Fibroblast of mammary gland (primary cell): ENCODE results near the gene PCDHB10.
A peak's percentile ranks its signal among the peaks of the same experiment; 100 is the strongest.
"Not testable (repeated sequence)": the region's sequence is repeated elsewhere in the genome, so short reads cannot be mapped to it uniquely, and the experiment has no call there.

ENCODE experiments used
- DNase-seq: peaks from one replicate; pipeline ENCODE4 v3.0.0-alpha.2; 2010; ENCODE audit warnings: low read depth
- H3K4me3 ChIP-seq: 2 replicates; pipeline ENCODE4 v1.5.1; 2011; ENCODE audit warnings: low read depth, mild to moderate bottlenecking, low read length, moderate library complexity; ENCODE audit not compliant: control insufficient read depth
- TF ChIP-seq, protein P1 (sequence below): conservative IDR thresholded peaks from 2 replicates; pipeline ENCODE4 v1.5.1; 2011; ENCODE audit warnings: low read depth, low read length, inconsistent platforms; ENCODE audit not compliant: control insufficient read depth, insufficient read depth

Gene PCDHB10

DNA sequence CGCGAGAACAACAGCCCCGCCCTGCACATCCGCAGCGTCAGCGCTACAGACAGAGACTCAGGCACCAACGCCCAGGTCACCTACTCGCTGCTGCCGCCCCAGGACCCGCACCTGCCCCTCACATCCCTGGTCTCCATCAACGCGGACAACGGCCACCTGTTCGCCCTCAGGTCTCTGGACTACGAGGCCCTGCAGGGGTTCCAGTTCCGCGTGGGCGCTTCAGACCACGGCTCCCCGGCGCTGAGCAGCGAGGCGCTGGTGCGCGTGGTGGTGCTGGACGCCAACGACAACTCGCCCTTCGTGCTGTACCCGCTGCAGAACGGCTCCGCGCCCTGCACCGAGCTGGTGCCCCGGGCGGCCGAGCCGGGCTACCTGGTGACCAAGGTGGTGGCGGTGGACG lies 23.4 kb downstream of the PCDHB10 start:
- not testable (repeated sequence) for H3K4me3 ChIP-seq, DNase-seq

DNA sequence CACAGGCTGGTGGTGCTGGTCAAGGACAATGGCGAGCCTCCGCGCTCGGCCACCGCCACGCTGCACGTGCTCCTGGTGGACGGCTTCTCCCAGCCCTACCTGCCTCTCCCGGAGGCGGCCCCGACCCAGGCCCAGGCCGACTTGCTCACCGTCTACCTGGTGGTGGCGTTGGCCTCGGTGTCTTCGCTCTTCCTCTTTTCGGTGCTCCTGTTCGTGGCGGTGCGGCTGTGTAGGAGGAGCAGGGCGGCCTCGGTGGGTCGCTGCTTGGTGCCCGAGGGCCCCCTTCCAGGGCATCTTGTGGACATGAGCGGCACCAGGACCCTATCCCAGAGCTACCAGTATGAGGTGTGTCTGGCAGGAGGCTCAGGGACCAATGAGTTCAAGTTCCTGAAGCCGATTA lies 23.9 kb downstream of the PCDHB10 start:
- not testable (repeated sequence) for H3K4me3 ChIP-seq, DNase-seq

DNA sequence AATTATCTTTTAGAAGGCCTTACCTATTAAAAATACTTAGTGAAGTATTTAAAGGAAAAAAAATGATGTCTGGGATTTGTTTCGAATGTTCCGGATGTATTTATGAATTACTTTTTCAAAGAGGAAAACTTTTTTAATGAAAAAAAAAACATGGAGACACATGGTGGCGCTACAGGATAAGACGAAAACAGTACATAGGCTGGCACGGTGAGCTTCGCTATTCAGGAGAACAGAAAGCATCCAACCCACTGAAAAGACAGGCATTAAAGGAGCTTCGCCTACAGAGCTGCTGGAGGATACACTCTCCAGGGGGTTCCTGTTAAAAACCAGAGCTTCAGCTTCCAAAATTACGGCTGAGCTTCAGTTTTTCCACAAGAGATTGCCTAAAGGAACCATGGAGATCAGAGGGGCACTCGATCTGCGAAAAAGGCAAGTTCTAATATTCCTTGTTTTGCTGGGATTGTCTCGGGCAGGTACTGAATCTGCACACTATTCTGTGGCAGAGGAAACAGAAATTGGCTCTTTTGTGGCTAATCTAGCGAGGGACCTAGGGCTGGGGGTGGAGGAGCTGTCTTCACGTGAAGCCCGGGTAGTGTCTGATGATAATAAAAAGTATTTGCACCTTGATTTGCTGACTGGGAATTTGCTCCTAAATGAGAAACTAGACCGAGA lies 31.1 kb downstream of the PCDHB10 start, which contains the start of gene PCDHB14:
Gene PCDHB14 (plus strand): TSS at position 232 of the 672 bp plus-strand sequence. CDS start 163 bp downstream, at position 395.
- peak; percentile 22 for DNase-seq
- no peak within 1 kb of the TSS for H3K4me3 ChIP-seq
- TF ChIP-seq, protein P1, sequence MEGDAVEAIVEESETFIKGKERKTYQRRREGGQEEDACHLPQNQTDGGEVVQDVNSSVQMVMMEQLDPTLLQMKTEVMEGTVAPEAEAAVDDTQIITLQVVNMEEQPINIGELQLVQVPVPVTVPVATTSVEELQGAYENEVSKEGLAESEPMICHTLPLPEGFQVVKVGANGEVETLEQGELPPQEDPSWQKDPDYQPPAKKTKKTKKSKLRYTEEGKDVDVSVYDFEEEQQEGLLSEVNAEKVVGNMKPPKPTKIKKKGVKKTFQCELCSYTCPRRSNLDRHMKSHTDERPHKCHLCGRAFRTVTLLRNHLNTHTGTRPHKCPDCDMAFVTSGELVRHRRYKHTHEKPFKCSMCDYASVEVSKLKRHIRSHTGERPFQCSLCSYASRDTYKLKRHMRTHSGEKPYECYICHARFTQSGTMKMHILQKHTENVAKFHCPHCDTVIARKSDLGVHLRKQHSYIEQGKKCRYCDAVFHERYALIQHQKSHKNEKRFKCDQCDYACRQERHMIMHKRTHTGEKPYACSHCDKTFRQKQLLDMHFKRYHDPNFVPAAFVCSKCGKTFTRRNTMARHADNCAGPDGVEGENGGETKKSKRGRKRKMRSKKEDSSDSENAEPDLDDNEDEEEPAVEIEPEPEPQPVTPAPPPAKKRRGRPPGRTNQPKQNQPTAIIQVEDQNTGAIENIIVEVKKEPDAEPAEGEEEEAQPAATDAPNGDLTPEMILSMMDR, result no peak

DNA sequence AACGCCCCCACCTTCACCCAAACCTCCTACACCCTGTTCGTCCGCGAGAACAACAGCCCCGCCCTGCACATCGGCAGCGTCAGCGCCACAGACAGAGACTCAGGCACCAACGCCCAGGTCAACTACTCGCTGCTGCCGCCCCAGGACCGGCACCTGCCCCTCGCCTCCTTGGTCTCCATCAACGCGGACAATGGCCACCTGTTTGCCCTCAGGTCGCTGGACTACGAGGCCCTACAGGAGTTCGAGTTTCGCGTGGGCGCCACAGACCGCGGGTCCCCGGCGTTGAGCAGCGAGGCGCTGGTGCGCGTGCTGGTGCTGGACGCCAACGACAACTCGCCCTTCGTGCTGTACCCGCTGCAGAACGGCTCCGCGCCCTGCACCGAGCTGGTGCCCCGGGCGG lies 32.7 kb downstream of the PCDHB10 start:
- DNase-seq, H3K4me3 ChIP-seq: not testable (repeated sequence)

DNA sequence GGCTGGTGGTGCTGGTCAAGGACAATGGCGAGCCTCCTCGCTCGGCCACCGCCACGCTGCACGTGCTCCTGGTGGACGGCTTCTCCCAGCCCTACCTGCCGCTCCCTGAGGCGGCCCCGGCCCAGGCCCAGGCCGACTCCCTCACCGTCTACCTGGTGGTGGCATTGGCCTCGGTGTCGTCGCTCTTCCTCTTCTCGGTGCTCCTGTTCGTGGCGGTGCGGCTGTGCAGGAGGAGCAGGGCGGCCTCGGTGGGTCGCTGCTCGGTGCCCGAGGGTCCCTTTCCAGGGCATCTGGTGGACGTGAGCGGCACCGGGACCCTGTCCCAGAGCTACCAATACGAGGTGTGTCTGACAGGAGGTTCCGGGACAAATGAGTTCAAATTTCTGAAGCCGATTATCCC lies 33.3 kb downstream of the PCDHB10 start:
- not testable (repeated sequence) for DNase-seq, H3K4me3 ChIP-seq

DNA sequence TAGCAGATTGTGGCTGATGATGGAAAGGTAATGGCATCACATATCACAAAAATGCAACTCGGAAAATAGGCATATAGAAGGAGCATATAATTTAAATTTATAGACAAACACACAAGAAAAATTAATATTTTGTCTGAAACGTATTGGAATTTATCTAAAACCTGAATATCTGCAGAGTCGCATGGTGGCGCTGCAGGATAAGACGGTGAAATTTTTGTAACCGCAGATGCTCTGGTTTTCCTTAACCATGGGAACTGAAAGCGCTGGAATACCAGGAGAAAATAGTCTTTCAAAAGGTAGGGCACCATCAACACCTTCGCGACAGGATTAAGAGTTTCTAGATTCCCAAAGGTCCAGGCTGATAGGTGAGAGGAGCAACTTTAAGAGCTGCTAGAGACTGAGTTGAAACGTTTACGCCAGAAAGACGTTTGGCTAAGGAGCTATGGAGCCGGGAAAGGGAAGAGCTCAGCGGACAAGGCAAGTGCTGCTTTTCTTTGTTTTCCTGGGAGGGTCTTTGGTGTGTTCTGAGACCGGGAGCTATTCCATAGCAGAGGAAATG lies 42.0 kb downstream of the PCDHB10 start:
- H3K4me3 ChIP-seq, result no peak overlapping the region
- TF ChIP-seq, protein P1, result peak; percentile 6
- peak; percentile 7 for DNase-seq

DNA sequence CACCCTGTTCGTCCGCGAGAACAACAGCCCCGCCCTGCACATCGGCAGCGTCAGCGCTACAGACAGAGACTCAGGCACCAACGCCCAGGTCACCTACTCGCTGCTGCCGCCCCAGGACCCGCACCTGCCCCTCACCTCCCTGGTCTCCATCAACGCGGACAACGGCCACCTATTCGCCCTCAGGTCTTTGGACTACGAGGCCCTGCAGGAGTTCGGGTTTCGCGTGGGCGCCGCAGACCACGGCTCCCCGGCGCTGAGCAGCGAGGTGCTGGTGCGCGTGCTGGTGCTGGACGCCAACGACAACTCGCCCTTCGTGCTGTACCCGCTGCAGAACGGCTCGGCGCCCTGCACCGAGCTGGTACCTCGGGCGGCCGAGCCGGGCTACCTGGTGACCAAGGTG lies 43.8 kb downstream of the PCDHB10 start:
- DNase-seq, result not testable (repeated sequence)

DNA sequence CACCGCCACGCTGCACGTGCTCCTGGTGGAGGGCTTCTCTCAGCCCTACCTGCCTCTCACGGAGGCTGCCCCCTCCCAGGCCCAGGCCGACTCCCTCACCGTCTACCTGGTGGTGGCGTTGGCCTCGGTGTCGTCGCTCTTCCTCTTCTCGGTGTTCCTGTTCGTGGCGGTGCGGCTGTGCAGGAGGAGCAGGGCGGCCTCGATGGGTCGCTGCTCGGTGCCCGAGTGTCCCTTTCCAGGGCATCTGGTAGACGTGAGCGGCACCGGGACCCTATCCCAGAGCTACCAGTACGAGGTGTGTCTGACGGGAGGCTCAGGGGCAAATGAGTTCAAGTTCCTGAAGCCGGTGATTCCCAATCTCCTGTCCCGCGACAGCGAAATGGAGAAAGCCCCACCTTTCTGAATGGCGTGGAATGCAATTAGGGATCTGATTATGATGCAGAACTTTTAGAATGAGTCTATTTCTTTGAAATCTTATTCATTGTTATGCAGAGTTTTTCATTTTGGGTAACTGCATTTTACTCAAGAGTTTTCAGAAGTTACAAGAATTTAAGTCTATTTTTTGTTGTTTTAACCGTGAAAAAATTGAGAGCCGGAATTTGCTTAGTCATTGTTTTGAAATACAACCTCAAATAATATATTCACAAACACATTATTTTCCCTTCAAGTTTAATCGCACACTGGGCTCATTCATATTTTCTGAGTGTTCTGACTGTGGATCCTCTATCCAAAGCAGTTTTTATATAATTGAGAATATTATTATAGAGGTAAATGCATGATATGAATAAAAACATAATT lies 44.6 kb downstream of the PCDHB10 start:
- TF ChIP-seq, protein P1, result no peak
- no peak for DNase-seq
- H3K4me3 ChIP-seq, result no peak overlapping the region

More for the DNA sequence above, 43.8 kb downstream of the PCDHB10 start:
- not testable (repeated sequence) for H3K4me3 ChIP-seq

DNA sequence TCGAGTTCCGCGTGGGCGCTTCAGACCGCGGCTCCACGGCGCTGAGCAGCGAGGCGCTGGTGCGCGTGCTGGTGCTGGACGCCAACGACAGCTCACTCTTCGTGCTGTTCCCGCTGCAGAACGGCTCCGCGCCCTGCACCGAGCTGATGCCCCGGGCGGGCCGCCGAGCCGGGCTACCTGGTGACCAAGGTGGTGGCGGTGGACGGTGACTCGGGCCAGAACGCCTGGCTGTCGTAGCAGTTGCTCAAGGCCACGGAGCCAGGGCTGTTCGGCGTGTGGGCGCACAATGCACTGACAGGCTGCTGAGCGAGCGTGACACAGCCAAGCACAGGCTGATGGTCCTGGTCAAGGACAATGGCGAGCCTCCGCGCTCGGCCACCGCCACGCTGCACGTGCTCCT lies 49.3 kb downstream of the PCDHB10 start:
- no peak overlapping the region for H3K4me3 ChIP-seq
- no peak for DNase-seq
- TF ChIP-seq, protein P1, result no peak
